GM12891 (cell line): ENCODE measurements around the gene GLMN.

Source experiments
- DNase-seq: peaks from one replicate; pipeline ENCODE4 v3.0.0; 2011; ENCODE audit warnings: low spot score; ENCODE audit not compliant: insufficient read length
- FAIRE-seq: peaks from 2 replicates; lab custom pipeline; 2011; peaks lifted over from hg19 to GRCh38; lab: Jason Lieb, UNC
- PAX5 ChIP-seq: IDR thresholded peaks from 2 replicates; pipeline ENCODE4 v1.6.1; 2011; ENCODE audit warnings: low read length, moderate library complexity, mild to moderate bottlenecking; ENCODE audit not compliant: insufficient read depth, severe bottlenecking
- POLR2A ChIP-seq: IDR thresholded peaks from 2 replicates; pipeline ENCODE4 v1.6.1; 2011; ENCODE audit warnings: low read depth, low read length, control low read depth
- POLR2AphosphoS5 ChIP-seq: IDR thresholded peaks from 2 replicates; pipeline ENCODE4 v1.6.1; 2011; ENCODE audit warnings: low read depth, low read length, control low read depth
- POU2F2 ChIP-seq: IDR thresholded peaks from 2 replicates; pipeline ENCODE4 v1.6.1; 2011; ENCODE audit warnings: low read depth, mild to moderate bottlenecking, control low read depth, low read length, moderate library complexity
- SPI1 ChIP-seq: IDR thresholded peaks from 2 replicates; pipeline ENCODE4 v1.6.1; 2011; ENCODE audit warnings: low read depth, low read length, control low read depth
- TAF1 ChIP-seq: IDR thresholded peaks from 2 replicates; pipeline ENCODE4 v1.6.1; 2011; ENCODE audit warnings: low read depth, low read length, control low read depth

Gene GLMN

DNA sequence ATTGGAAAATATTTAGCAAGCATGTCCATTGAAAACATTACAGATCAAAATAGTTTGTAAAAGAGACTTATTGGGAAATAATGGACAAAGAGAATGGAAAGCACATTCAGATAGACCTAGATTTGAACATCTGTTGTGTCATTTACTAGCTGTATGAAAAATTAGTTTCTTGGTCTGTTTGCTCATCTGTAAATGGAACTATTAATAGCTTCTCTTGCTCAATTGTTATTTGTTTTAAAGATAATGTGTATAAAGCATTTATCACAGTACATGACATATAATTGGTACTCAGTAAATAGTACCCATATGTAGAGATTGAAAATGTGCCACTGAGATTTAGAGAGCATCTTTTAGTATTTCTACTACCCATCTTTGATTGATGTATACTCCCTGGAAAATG is 26.0 kb upstream of the GLMN start:
- no peak for DNase-seq
- no peak for FAIRE-seq
- TF ChIP-seq POLR2A = no peak

DNA sequence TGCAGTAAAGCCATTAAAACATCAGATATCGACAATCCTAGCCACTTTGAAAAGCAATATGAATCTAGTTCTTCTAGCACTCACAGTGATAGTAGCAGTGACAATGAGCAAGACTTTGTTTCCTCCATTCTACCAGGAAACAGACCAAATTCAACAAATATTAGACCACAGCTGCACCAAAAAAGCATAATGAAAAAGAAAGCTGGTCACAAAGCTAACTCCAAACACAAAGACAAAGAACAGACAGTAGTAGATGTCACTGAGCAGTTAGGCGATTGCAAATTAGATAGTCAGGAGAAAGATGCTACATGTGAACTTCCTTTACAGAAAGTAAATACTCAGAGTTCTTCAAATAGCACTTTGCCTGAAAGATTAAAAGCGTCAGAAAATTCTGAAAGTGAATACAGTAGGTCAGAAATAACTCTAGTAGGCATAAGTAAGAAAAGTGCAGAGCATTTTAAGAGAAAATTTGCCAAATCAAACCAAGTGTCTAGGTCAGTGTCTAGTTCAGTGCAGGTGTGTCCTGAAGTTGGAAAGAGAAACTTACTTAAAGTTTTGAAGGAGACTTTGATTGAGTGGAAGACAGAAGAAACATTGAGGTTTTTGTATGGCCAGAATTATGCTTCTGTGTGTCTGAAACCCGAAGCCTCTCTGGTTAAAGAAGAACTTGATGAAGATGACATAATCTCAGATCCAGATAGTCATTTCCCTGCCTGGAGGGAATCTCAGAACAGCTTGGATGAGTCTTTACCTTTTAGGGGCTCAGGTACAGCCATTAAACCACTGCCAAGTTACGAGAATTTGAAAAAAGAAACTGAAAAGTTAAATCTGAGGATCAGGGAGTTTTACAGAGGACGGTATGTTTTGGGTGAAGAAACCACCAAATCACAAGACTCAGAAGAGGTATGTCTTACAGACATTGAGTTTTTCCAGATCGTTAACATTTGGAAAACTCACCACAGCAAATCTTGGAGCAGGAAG is 25.0 kb upstream of the GLMN start:
- peak; percentile 13 for FAIRE-seq
- no peak for DNase-seq
- TF ChIP-seq SPI1 (no peak), POLR2AphosphoS5 (no peak), POU2F2 (no peak), POLR2A (no peak), TAF1 (no peak), PAX5 (no peak)

DNA sequence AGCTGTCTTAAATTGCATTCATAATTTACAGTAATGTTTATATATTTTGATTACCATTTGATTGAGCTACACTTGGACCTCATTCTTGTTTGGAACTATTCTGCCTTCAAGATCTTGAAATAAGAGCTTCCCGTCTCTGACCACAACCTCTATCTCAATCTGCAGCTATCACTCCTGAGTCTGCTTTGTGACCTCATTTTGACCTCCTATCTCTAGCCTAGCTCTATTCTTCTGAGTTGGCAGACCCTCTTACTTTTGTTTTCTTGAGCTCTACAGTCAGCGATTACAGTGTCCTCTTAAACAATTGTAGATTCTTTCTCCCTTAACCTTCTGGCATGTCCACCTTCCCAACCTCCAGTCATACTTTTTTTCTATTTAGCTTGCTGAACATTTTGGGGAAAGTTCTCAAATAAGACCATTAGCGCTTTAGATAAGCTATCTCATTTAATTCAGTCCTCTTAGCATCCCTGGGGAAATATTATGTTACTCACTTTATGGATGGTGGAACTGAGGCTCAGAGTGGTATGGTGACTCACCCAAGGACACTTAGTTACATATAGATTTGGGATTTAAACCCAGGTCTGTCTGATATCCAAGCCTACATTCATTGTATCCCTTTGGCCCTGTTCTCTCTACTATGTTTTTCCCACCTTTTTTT is 19.2 kb upstream of the GLMN start:
- DNase-seq = no peak
- no peak for FAIRE-seq
- no peak for TF ChIP-seq POLR2A
- TF ChIP-seq PAX5 = no peak
- TF ChIP-seq SPI1 = no peak
- TF ChIP-seq TAF1 = no peak
- TF ChIP-seq POU2F2 = no peak
- no peak for TF ChIP-seq POLR2AphosphoS5

DNA sequence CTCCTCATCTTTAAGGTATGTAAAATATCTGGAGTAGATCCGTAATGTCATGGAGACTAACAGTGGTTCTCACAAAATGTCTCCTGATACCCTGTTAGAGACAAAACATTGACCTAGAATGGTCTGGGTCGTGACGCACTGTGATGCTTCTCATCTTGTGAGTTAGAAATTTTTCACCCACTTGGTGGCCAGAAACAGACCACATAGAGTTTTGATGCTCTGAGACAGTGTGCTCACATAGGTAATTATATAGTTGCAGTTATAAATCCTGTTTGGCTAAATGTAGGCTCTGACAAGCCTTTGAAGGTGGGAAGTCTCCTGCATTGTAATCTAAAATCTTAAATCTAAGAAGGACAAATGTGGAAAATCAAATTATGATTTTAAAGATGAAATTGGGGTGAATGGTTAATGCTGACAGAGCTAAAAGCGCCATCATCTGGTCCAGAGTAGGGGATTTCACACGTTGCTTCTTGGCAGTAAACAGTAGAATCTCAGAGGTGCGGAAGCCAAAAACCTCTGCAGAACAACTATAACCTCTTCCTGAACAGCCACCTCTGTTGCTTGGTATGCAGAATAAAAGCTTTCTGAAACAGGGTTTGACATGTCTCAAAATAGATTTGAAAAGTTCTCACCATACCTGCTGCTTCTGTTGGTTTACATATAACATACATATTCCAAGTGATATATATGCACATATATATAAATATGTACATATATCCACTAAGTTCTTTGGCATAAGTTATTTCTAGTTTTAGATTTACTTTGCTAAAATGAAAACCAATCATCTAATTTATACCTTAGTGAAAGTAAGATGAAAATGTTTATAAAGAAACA is 17.2 kb upstream of the GLMN start:
- FAIRE-seq = peak; percentile 26
- no peak for DNase-seq

DNA sequence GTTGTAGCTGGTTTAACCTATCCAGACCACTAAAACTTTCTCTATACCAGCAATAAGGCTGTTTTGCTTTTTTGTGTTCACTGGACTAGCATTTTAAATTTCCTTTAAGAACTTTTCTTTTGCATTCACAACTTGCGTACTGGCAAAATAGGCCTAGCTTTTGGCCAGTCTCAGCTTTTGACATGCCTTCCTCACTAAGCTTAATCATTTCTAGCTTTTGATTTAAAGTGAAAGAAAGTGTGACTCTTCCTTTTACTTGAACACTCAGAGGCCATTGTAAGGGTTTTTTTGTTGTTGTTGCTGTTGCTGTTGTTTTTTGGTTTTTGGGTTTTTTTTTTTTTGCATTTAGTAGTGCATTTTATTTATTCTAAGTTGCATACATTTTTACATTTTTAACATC is 15.2 kb upstream of the GLMN start:
- no peak for TF ChIP-seq PAX5
- TF ChIP-seq POU2F2 = no peak
- no peak for TF ChIP-seq SPI1
- TF ChIP-seq TAF1 = no peak
- no peak for TF ChIP-seq POLR2AphosphoS5
- no peak for TF ChIP-seq POLR2A
- DNase-seq = no peak
- FAIRE-seq = no peak

More for the DNA sequence above, 17.2 kb upstream of the GLMN start:
- TF ChIP-seq POLR2AphosphoS5 = no peak
- TF ChIP-seq PAX5 = no peak
- no peak for TF ChIP-seq SPI1
- no peak for TF ChIP-seq TAF1
- TF ChIP-seq POLR2A = no peak
- TF ChIP-seq POU2F2 = no peak

DNA sequence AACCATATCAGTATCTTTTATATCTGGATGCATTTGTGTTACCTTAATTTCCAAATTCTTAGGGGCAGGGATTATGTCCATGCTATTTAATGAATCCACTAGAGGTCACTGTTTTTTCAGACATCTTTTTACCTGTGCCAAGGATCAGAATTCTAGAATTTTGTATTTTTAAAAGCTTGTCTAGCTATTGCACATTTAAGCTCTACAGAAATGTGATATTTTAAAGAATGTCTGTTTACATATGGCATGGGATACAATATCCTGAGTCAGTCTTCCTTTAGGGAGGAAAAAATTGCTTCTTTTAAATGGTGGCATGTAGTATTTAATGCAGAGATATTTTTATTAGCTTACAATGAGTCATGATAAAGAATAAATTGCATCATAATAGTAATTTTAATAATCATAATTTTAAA is 11.4 kb upstream of the GLMN start:
- DNase-seq = no peak
- no peak for TF ChIP-seq TAF1
- TF ChIP-seq POLR2AphosphoS5 = no peak
- TF ChIP-seq POLR2A = no peak
- no peak for TF ChIP-seq POU2F2
- TF ChIP-seq SPI1 = no peak
- no peak for TF ChIP-seq PAX5
- FAIRE-seq = no peak

DNA sequence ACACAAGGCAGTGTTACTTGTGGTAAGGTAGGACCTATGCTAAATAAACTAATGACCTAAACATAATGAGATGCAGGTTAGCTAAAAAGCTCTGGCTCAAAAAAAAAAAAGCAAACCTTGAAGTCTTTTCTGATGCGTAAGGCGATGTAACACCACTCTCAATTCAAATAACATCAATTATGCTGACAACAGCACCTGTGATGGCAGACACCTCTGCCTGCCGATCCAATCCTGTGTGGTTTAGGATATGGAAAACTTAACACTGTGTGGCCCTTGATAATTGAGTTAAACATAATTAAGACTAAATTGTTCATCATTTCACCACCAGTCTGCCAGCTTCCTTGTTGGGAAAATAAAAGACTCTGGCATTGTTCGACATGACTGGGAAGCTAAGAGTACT is 9.2 kb upstream of the GLMN start:
- TF ChIP-seq PAX5 (no peak), POLR2A (no peak), POLR2AphosphoS5 (no peak), SPI1 (no peak), POU2F2 (no peak)
- FAIRE-seq (no peak), DNase-seq (no peak)

DNA sequence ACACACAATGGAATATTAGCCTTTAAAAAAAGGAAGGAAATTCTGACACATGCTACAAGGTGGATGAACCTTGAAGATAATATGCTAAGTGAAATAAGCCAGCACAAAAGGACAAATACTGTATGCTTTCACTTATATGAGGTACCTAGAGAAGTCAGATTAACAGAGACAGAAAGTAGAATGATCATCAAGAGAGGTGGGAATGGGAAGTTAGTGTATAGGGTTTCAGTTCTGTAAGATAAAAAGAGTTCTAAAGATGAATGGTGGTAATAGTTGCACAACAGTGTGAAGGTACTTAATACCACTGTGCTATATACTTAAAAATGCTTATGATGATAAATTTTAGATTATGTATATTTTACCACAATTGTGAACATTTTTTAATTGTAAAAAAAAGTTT is 7.2 kb upstream of the GLMN start:
- peak; percentile 74 for FAIRE-seq
- no peak for DNase-seq
- 0 out of 2 replicates have a peak, but pooled peaks have one; percentile 2 for TF ChIP-seq SPI1
- no peak for TF ChIP-seq POLR2AphosphoS5
- TF ChIP-seq PAX5 = no peak
- no peak for TF ChIP-seq POU2F2

DNA sequence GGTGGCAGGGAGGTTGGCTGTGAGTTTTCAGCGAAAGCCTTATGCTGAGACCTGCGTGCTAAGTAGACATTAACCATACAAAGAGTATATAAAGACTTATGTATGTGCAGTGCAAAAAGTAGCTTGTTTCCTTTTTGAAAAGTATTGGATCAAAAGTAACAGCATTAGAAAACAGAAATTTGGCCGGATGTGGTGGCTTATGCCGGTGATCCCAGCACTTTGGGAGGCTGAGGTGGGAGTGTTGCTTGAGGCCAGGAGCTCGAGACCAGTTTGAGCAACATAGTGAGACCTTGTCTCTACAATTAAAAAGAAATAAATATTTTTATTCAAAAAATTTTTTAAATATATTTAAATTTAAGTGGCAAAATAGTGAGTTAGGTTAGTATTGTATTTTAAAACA is 2.2 kb upstream of the GLMN start:
- no peak for TF ChIP-seq POLR2A
- TF ChIP-seq POLR2AphosphoS5 = no peak
- no peak for TF ChIP-seq PAX5
- TF ChIP-seq POU2F2 = no peak
- TF ChIP-seq SPI1 = no peak
- no peak for TF ChIP-seq TAF1
- DNase-seq (no peak), FAIRE-seq (no peak)
